HL-60 (cell line): ENCODE results near the gene TRUB2.

Experiments used
- DNase-seq, 2 experiments: peaks; one replicate each; pipeline ENCODE4 v3.0.0-alpha.2; 2010 to 2020; ENCODE audit warnings: low read depth in 1 of 2, low spot score in 1 of 2
- H3K27ac ChIP-seq: fragments of 250-450 bp; sonication (Bioruptor Pico); replicated peaks from 2 replicates; pipeline ENCODE4 v1.5.1; 2020; ENCODE audit warnings: mild to moderate bottlenecking, moderate library complexity
- H3K27me3 ChIP-seq: fragments of 250-450 bp; sonication (Bioruptor Pico); 2 replicates; pipeline ENCODE4 v1.5.1; 2021; ENCODE audit warnings: mild to moderate bottlenecking, moderate library complexity; ENCODE audit not compliant: insufficient read depth, poor library complexity, severe bottlenecking
- H3K4me3 ChIP-seq: replicated peaks from 2 replicates; pipeline ENCODE4 v1.5.1; 2011; ENCODE audit warnings: mild to moderate bottlenecking, control low read depth, low read length; ENCODE audit not compliant: insufficient read depth
- GABPA ChIP-seq: IDR thresholded peaks from 2 replicates; pipeline ENCODE4 v1.6.1; 2012; ENCODE audit warnings: low read depth
- POLR2AphosphoS5 ChIP-seq: IDR thresholded peaks from 2 replicates; pipeline ENCODE4 v1.6.1; 2012; ENCODE audit warnings: low read depth
- SPI1 ChIP-seq: IDR thresholded peaks from 2 replicates; pipeline ENCODE4 v1.6.1; 2012; ENCODE audit warnings: low read depth, mild to moderate bottlenecking, borderline replicate concordance
- TF ChIP-seq, protein P1 (sequence below): IDR thresholded peaks from one replicate; pipeline ENCODE4 v1.5.1; 2011; ENCODE audit warnings: low read length, control low read depth, inconsistent platforms; ENCODE audit not compliant: insufficient read depth
- TF ChIP-seq, protein P2 (sequence below): IDR thresholded peaks from 2 replicates; pipeline ENCODE4 v1.6.1; 2012; ENCODE audit warnings: low read depth; ENCODE audit not compliant: insufficient replicate concordance

The TRUB2 gene

DNA sequence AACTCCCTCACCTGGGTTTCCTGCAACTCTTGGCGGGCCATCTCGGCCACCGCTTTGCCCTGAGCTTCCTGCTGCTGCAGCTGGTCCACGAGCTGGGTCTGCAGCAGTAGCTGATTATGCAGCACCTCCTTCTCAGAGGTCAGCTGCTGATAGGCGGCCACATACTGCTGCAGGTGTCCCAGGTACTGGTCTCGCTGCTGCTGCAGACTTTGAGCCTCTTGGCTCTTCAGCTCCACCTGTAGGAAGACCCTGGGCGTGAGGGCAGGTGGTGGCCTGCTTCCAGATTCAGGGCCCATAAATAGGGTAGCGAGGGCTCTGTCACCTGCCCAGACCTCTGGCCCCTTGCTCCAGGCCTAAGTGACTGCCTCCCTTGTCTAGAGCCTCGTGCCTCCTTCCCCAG is 63.1 kb downstream of the TRUB2 start:
- H3K27ac ChIP-seq, result no peak overlapping the region
- H3K27me3 ChIP-seq, result no peaks in the 10 kb centered on the region
- no peak overlapping the region for H3K4me3 ChIP-seq
- DNase-seq, result no peak
- TF ChIP-seq GABPA (no peak), POLR2AphosphoS5 (no peak), SPI1 (no peak)
- TF ChIP-seq, protein P1, sequence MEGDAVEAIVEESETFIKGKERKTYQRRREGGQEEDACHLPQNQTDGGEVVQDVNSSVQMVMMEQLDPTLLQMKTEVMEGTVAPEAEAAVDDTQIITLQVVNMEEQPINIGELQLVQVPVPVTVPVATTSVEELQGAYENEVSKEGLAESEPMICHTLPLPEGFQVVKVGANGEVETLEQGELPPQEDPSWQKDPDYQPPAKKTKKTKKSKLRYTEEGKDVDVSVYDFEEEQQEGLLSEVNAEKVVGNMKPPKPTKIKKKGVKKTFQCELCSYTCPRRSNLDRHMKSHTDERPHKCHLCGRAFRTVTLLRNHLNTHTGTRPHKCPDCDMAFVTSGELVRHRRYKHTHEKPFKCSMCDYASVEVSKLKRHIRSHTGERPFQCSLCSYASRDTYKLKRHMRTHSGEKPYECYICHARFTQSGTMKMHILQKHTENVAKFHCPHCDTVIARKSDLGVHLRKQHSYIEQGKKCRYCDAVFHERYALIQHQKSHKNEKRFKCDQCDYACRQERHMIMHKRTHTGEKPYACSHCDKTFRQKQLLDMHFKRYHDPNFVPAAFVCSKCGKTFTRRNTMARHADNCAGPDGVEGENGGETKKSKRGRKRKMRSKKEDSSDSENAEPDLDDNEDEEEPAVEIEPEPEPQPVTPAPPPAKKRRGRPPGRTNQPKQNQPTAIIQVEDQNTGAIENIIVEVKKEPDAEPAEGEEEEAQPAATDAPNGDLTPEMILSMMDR, result no peak
- TF ChIP-seq, protein P2, sequence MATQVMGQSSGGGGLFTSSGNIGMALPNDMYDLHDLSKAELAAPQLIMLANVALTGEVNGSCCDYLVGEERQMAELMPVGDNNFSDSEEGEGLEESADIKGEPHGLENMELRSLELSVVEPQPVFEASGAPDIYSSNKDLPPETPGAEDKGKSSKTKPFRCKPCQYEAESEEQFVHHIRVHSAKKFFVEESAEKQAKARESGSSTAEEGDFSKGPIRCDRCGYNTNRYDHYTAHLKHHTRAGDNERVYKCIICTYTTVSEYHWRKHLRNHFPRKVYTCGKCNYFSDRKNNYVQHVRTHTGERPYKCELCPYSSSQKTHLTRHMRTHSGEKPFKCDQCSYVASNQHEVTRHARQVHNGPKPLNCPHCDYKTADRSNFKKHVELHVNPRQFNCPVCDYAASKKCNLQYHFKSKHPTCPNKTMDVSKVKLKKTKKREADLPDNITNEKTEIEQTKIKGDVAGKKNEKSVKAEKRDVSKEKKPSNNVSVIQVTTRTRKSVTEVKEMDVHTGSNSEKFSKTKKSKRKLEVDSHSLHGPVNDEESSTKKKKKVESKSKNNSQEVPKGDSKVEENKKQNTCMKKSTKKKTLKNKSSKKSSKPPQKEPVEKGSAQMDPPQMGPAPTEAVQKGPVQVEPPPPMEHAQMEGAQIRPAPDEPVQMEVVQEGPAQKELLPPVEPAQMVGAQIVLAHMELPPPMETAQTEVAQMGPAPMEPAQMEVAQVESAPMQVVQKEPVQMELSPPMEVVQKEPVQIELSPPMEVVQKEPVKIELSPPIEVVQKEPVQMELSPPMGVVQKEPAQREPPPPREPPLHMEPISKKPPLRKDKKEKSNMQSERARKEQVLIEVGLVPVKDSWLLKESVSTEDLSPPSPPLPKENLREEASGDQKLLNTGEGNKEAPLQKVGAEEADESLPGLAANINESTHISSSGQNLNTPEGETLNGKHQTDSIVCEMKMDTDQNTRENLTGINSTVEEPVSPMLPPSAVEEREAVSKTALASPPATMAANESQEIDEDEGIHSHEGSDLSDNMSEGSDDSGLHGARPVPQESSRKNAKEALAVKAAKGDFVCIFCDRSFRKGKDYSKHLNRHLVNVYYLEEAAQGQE, result no peak

DNA sequence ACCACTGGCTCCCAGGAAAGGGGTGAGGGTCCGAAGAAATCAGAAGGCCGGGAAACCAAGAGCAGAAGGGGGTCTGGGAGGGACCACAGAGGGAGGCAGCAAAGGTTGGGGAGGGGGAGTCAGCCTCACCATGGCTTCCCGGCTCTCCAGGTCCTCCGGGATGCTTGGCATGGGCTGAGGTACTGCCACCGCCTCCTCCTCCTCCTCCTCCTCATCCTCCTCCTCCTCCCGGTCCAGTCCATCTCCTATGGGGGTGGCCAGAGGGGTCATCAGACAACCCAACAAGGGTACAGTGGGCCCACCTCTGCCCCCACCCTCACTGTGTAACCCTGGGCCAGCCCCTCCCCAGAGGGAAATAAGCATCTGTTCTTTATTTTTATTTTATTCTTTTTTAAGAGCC is 63.9 kb downstream of the TRUB2 start:
- DNase-seq, result no peak
- H3K4me3 ChIP-seq, result no peak overlapping the region
- TF ChIP-seq SPI1 (no peak), GABPA (no peak), POLR2AphosphoS5 (no peak)
- TF ChIP-seq, protein P2, result no peak
- TF ChIP-seq, protein P1, result no peak
- H3K27me3 ChIP-seq, result no peaks in the 10 kb centered on the region
- no peak overlapping the region for H3K27ac ChIP-seq

DNA sequence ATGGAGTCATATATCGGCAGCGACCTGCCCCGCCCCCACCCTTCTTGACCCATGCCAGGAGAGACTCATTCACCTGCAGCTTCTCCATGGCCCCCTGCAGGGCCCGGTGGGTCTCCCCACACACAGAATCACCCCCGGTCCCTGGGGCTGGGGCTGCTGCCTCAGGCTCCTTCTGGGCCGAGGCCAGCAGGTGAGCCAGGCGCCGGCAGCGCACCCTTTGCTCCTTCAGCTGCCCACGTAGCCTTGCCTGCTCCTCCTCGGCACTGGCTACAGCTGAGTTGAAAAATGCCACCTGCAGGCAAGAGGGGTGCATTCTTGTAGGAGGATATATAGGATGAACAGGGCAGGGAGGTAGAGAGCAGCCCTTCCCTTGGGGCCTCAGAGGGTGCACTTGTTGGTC is 64.3 kb downstream of the TRUB2 start:
- DNase-seq, result no peak
- Histone ChIP-seq H3K27ac (no peak overlapping the region), H3K27me3 (no peaks in the 10 kb centered on the region), H3K4me3 (no peak overlapping the region)
- TF ChIP-seq SPI1, result no peak
- no peak for TF ChIP-seq GABPA
- TF ChIP-seq POLR2AphosphoS5, result no peak
- TF ChIP-seq, protein P1, result no peak
- TF ChIP-seq, protein P2, result no peak
